ENCODE results near the gene PPIA.
"Not testable (repeated sequence)": the region's sequence is repeated elsewhere in the genome, so short reads cannot be mapped to it uniquely, and the experiment has no call there.

PPIA gene

GRCh38 chr7:44827567-44827966 is 31.1 kb downstream of the PPIA start:
- no peak for DNase-seq (ENCODE audit: low read depth)

GRCh38 chr7:44838751-44839150 is 42.3 kb downstream of the PPIA start:
- DNase-seq (ENCODE audit: low read depth): no peak

GRCh38 chr7:44842675-44843074 is 46.2 kb downstream of the PPIA start:
- not testable (repeated sequence) for DNase-seq (ENCODE audit: low read depth)

GRCh38 chr7:44843440-44843839 is 47.0 kb downstream of the PPIA start:
- not testable (repeated sequence) for DNase-seq (ENCODE audit: low read depth)

GRCh38 chr7:44845451-44845850 is 49.0 kb downstream of the PPIA start:
- DNase-seq (ENCODE audit: low read depth): no peak

- DNase-seq (ENCODE audit: low read depth): not testable (repeated sequence)
Measured at GRCh38 chr7:44846390-44846789, 49.9 kb downstream of the PPIA start.

- no peak for DNase-seq (ENCODE audit: low read depth)
Measured at GRCh38 chr7:44846816-44847508, 50.5 kb downstream of the PPIA start.

GRCh38 chr7:44847509-44847919 is 51.0 kb downstream of the PPIA start:
- peak; percentile 72 for DNase-seq (ENCODE audit: low read depth)

GRCh38 chr7:44847920-44848634 is 51.6 kb downstream of the PPIA start, which contains the start of gene H2AZ2:
Gene H2AZ2 (minus strand): TSS chr7:44848087. CDS start chr7:44847971, 116 bp downstream.
- DNase-seq (ENCODE audit: low read depth): peak; percentile 100

- no peak for DNase-seq (ENCODE audit: low read depth)
Measured at GRCh38 chr7:44849259-44849884, 52.9 kb downstream of the PPIA start.

GRCh38 chr7:44849885-44850544 is 53.5 kb downstream of the PPIA start:
- DNase-seq (ENCODE audit: low read depth): no peak

- no peak for DNase-seq (ENCODE audit: low read depth)
Measured at GRCh38 chr7:44852590-44852989, 56.1 kb downstream of the PPIA start.

Measured in HS-5 (cell line).